A172 (cell line): Measurements from ENCODE around the gene LRRD1. TPM values are rescaled to one million over a fixed set of nuclear protein-coding genes. Genes with fewer than 3 reads are reported as not detected.
"Not testable (repeated sequence)": the region's sequence is repeated elsewhere in the genome, so short reads cannot be mapped to it uniquely, and the experiment has no call there.

ENCODE experiments used
- DNase-seq: peaks from one replicate; pipeline ENCODE4 v3.0.0-alpha.2; 2015; ENCODE audit warnings: low spot score
- total RNA-seq: library from RNA; depleted of rRNA; stranded (reverse); fragments of >200 nt; shearing (Covaris generic); gene quantifications from 2 replicates; pipeline ENCODE4 v1.2.3, GENCODE V29; 2014; rRNA removed

Gene LRRD1
- not detected in 2 replicates for total RNA-seq

GRCh38 chr7:92178928-92179924, at the start of gene LRRD1:
Gene LRRD1, minus strand, starts transcription at chr7:92179142. Its CDS starts 13,940 bp downstream, at chr7:92165202.
- DNase-seq = peak; percentile 66

GRCh38 chr7:92228742-92229141, 49.8 kb upstream of the LRRD1 start:
- DNase-seq = no peak

- DNase-seq = no peak
These were observed 49.2 kb upstream of the LRRD1 start for GRCh38 chr7:92228100-92228499.

- no peak for DNase-seq
These were observed 48.0 kb upstream of the LRRD1 start for GRCh38 chr7:92226981-92227380.

- no peak for DNase-seq
These were observed 42.8 kb upstream of the LRRD1 start for GRCh38 chr7:92221766-92222165.

GRCh38 chr7:92206672-92207071, 27.7 kb upstream of the LRRD1 start:
- DNase-seq = no peak

GRCh38 chr7:92205987-92206386, 27.0 kb upstream of the LRRD1 start:
- DNase-seq = no peak

GRCh38 chr7:92200791-92201190, 21.8 kb upstream of the LRRD1 start:
- DNase-seq = no peak

- DNase-seq = no peak
These were observed 13.4 kb upstream of the LRRD1 start for GRCh38 chr7:92192326-92192725.

GRCh38 chr7:92189246-92189645, 10.3 kb upstream of the LRRD1 start:
- not testable (repeated sequence) for DNase-seq

- DNase-seq = not testable (repeated sequence)
These were observed 5.4 kb upstream of the LRRD1 start for GRCh38 chr7:92184294-92184693.

GRCh38 chr7:92177362-92177761, 1.6 kb downstream of the LRRD1 start:
- peak; percentile 55 for DNase-seq

GRCh38 chr7:92169529-92169928, 9.4 kb downstream of the LRRD1 start:
- DNase-seq = not testable (repeated sequence)

GRCh38 chr7:92161271-92161670, 17.7 kb downstream of the LRRD1 start:
- DNase-seq = no peak

- DNase-seq = peak; percentile 71
These were observed 20.0 kb downstream of the LRRD1 start for GRCh38 chr7:92158660-92159575.

- DNase-seq = no peak
These were observed 22.0 kb downstream of the LRRD1 start for GRCh38 chr7:92156990-92157389.

- no peak for DNase-seq
These were observed 23.7 kb downstream of the LRRD1 start for GRCh38 chr7:92155108-92155739.

- DNase-seq = no peak
These were observed 28.4 kb downstream of the LRRD1 start for GRCh38 chr7:92150450-92151017.

- DNase-seq = no peak
These were observed 29.2 kb downstream of the LRRD1 start for GRCh38 chr7:92149736-92150239.

- DNase-seq = not testable (repeated sequence)
These were observed 35.6 kb downstream of the LRRD1 start for GRCh38 chr7:92143192-92143880.
